CD4-positive, alpha-beta T cell (primary cell): ENCODE results near the gene UBTD2. TPM values are rescaled to one million over a fixed set of nuclear protein-coding genes. Genes with fewer than 3 reads are reported as not detected.

Experiments
- ATAC-seq: fragments of 200-7000 bp; cut with Tn5 transposase; one replicate; pipeline ENCODE4 v1.10.0; 2022; ENCODE audit warnings: mild to moderate bottlenecking; ENCODE audit not compliant: poor library complexity
- CTCF ChIA-PET: fragments of 350-600 bp; sonication (Branson Sonifier 250); formaldehyde crosslinking; loops from one replicate; lab custom pipeline; 2021; ENCODE audit warnings: antibody characterized with exemption, inconsistent platforms; lab: Charles Lee
- POLR2A ChIA-PET: fragments of 350-600 bp; sonication (Branson Sonifier 250); formaldehyde crosslinking; loops from one replicate; lab custom pipeline; 2021; ENCODE audit warnings: antibody characterized with exemption, inconsistent platforms; lab: Charles Lee
- DNase-seq, 14 experiments: peaks; one replicate each; pipeline ENCODE4 v3.0.0-alpha.2; 2013 to 2020; ENCODE audit warnings: mixed read lengths in 2 of 14
- H3K27ac ChIP-seq, 2 donors: one replicate each; pipeline versions ENCODE4 v1.5.1 to v1.7.0; 2013; ENCODE audit warnings: low read length in 2 of 2, low read depth in 1 of 2, mild to moderate bottlenecking in 1 of 2
- H3K27me3 ChIP-seq, 2 experiments: 1 replicate in 1 of 2; 2 replicates in 1 of 2; pipeline versions ENCODE4 v1.6.1 to v1.7.0; 2013; ENCODE audit warnings: low read length in 2 of 2, control low read depth in 1 of 2, mild to moderate bottlenecking in 1 of 2, moderate library complexity in 1 of 2; ENCODE audit not compliant: insufficient read depth in 2 of 2, control insufficient read depth in 1 of 2
- H3K36me3 ChIP-seq: one replicate; pipeline ENCODE4 v1.6.1; 2013; ENCODE audit warnings: low read length, control low read depth; ENCODE audit not compliant: insufficient read depth
- H3K4me1 ChIP-seq: one replicate; pipeline ENCODE4 v1.6.1; 2013; ENCODE audit warnings: low read length, control low read depth; ENCODE audit not compliant: insufficient read depth
- H3K4me3 ChIP-seq: one replicate; pipeline ENCODE4 v1.5.1; 2013; ENCODE audit warnings: mild to moderate bottlenecking, low read length, moderate library complexity
- H3K9me3 ChIP-seq, 2 experiments: 1 replicate in 1 of 2; 2 replicates in 1 of 2; pipeline versions ENCODE4 v1.6.1 to v1.7.0; 2013; ENCODE audit warnings: low read length in 2 of 2, mild to moderate bottlenecking in 2 of 2, control low read depth in 1 of 2, moderate library complexity in 1 of 2; ENCODE audit not compliant: control insufficient read depth in 1 of 2, insufficient read depth in 1 of 2
- H3K27ac Mint-ChIP-seq: one replicate; pipeline ENCODE4 v1.8.0; 2020; ENCODE audit warnings: mixed read lengths
- H3K27me3 Mint-ChIP-seq: one replicate; pipeline ENCODE4 v1.8.0; 2021; ENCODE audit warnings: mixed read lengths
- H3K36me3 Mint-ChIP-seq: one replicate; pipeline ENCODE4 v1.8.0; 2021; ENCODE audit warnings: low read depth, mixed read lengths
- H3K4me1 Mint-ChIP-seq: one replicate; pipeline ENCODE4 v1.8.0; 2021; ENCODE audit warnings: low read depth, mixed read lengths
- H3K4me3 Mint-ChIP-seq: one replicate; pipeline ENCODE4 v1.8.0; 2020; ENCODE audit warnings: mild to moderate bottlenecking, mixed read lengths
- H3K9me3 Mint-ChIP-seq: one replicate; pipeline ENCODE4 v1.8.0; 2020; ENCODE audit warnings: mixed read lengths
- CTCF ChIP-seq: fragments of 200-600 bp; IDR thresholded peaks from one replicate; pipeline ENCODE4 v1.8.0; 2022; ENCODE audit warnings: antibody characterized with exemption, mild to moderate bottlenecking
- intact Hi-C, 2 experiments: fragments of 100-400 bp; cut with DNase I in 1 of 2; cut with micrococcal nuclease in 1 of 2; formaldehyde crosslinking; loops; one replicate each; pipeline versions ENCODE4 v1.15.1 to v1.9.0; 2023 to 2025; cut with DNase I, micrococcal nuclease
- total RNA-seq, 174 experiments: library from RNA in 2 of 174; stranded (reverse) in 2 of 174; gene quantifications; one replicate each; pipeline ENCODE4 v1.2.3 and lab custom pipeline; 2021 to 2026

The UBTD2 gene
- total RNA-seq, 2 experiments from 2014 or later = 0.66 to 1.1 TPM

DNA sequence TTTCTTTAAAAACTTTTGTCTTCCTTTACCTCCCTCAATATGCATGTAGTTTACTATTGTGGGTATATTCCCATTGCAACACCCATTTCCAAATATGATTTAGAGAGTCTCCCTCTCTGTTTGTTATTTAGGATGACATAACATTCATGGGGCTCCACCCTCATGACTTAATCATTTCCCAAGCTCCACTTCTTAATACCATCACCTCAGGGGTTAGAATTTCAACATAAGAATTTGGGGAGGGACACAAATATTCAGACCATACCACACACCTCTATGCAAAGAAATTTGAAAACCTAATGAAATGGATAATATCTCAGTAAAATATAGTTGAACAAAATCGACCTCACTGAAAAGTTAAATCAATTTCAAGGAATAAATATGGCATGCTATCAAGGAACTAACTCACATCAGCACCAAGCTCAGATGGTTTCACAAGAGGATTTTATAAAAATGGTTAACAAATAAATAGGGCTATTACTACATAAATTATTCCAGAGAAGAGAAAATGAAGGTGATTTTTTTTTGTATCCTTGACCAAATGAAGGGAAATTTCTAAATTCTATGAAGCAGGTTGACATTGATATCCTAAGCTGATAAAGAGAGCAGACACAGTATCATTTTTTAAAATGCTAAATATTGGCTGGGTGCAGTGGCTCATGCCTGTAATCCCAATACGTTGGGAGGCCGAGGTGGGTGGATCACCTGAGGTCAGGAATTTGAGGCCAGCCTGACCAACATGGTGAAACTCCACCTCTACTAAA lies 20.2 kb upstream of the UBTD2 start:
- no peak for TF ChIP-seq CTCF
- ChIA-PET POLR2A (no interaction called here), CTCF (no interaction called here)
- no peaks in the 10 kb centered on the region for H3K36me3 ChIP-seq
- ATAC-seq (no peak), DNase-seq (no peak)
- no peak overlapping the region for H3K4me3 ChIP-seq
- no peaks in the 10 kb centered on the region for H3K9me3 Mint-ChIP-seq
- H3K27me3 Mint-ChIP-seq = no peaks in the 10 kb centered on the region
- H3K27ac ChIP-seq = no peak overlapping the region
- intact Hi-C loops = no loop called here
- no peaks in the 10 kb centered on the region for H3K4me1 ChIP-seq
- no peak overlapping the region for H3K27ac Mint-ChIP-seq
- H3K36me3 Mint-ChIP-seq = no peaks in the 10 kb centered on the region
- no peak overlapping the region for H3K4me3 Mint-ChIP-seq
- H3K4me1 Mint-ChIP-seq = no peaks in the 10 kb centered on the region
- peaks cover 0 to 8% of the 10 kb centered on the region in 2 experiments for H3K9me3 ChIP-seq
- H3K27me3 ChIP-seq = peaks cover 0 to 3% of the 10 kb centered on the region in 2 experiments

GRCh38 chr5:172303162-172303561 lies 19.6 kb upstream of the UBTD2 start:
- POLR2A ChIA-PET = no interaction called here
- no peaks in the 10 kb centered on the region for H3K36me3 ChIP-seq
- no peak overlapping the region for H3K27ac Mint-ChIP-seq
- no peaks in the 10 kb centered on the region for H3K4me1 Mint-ChIP-seq
- peaks cover 0 to 3% of the 10 kb centered on the region in 2 experiments for H3K27me3 ChIP-seq
- intact Hi-C loops = no loop called here
- CTCF ChIA-PET = no interaction called here
- no peaks in the 10 kb centered on the region for H3K36me3 Mint-ChIP-seq
- DNase-seq (no peak), ATAC-seq (no peak)
- H3K4me3 ChIP-seq = no peak overlapping the region
- H3K9me3 Mint-ChIP-seq = no peaks in the 10 kb centered on the region
- H3K4me1 ChIP-seq = no peaks in the 10 kb centered on the region
- H3K27ac ChIP-seq = no peak overlapping the region
- no peak for TF ChIP-seq CTCF
- H3K9me3 ChIP-seq = peaks cover 0 to 8% of the 10 kb centered on the region in 2 experiments
- H3K4me3 Mint-ChIP-seq = no peak overlapping the region
- H3K27me3 Mint-ChIP-seq = no peaks in the 10 kb centered on the region

DNA sequence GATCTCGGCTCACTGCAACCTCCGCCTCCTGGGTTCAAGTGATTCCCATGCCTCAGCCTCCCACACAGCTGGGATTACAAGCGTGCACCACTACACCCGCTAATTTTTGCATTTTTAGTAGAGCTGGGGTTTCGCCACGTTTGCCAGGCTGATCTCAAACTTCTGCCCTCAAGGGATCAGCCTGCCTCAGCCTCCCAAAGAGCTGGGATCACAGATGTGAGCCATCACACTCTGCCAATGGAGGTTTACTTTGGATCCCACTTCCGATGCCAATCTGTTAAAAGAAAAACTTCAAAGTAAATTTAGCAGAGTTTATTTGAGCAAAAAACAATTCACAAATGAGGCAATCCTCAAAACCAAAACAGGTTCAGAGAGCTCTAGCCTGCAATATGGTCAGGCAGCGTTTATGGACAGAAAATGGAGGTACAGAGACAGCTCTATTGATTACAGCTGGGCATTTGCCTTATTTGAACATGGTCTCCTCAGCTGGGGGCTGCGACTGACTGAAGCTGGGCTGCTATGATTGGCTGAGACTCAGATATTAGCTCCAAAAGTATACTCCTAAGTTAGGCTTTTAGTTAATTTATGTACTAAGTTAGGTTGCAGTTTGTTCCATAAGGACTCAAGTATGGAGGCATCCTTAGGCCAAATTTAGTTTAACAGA lies 18.6 kb upstream of the UBTD2 start:
- no peak for DNase-seq
- H3K27ac ChIP-seq = no peak overlapping the region
- Mint-ChIP-seq H3K9me3 (no peaks in the 10 kb centered on the region), H3K4me3 (no peak overlapping the region), H3K4me1 (no peaks in the 10 kb centered on the region), H3K27ac (no peak overlapping the region), H3K27me3 (no peaks in the 10 kb centered on the region), H3K36me3 (no peaks in the 10 kb centered on the region)
- intact Hi-C loops = no loop called here
- POLR2A ChIA-PET = interaction anchor here (0.7 kb wide), 1 partner anchor 9 kb away, joined by 3 read pairs; no protein-coding TSS in a partner anchor
- H3K4me3 ChIP-seq = no peak overlapping the region
- CTCF ChIA-PET = no interaction called here
- H3K4me1 ChIP-seq = no peaks in the 10 kb centered on the region
- ATAC-seq = no peak
- TF ChIP-seq CTCF = no peak
- H3K36me3 ChIP-seq = no peaks in the 10 kb centered on the region
- H3K27me3 ChIP-seq = peaks cover 0 to 3% of the 10 kb centered on the region in 2 experiments
- H3K9me3 ChIP-seq = peaks cover 0 to 8% of the 10 kb centered on the region in 2 experiments
